ENCODE results near the gene OR52E4. TPM values are rescaled to one million over a fixed set of nuclear protein-coding genes. Genes with fewer than 3 reads are reported as not detected.

OR52E4 gene
- not detected for total RNA-seq

DNA sequence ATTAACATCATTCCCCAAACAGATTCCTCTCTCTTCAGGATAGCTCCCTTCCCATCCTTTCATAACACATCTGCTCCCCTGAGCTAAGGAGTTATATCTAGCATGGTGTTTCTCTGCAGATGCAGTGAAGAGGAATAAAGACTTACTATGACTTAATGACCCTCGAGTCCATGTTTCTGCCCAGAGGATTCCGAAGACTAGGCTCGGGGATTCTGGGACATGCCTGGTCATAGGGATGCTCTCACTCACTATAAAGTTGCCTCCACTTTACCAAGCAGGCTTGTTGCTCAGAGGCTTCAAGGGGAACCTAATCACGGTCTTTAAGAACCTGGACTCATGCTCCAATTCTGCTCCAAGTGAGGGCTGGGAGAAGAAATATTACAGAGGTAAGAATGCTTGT is at the start of gene OR52E4:
TSS of gene OR52E4 (plus strand) at position 301 of the 400 bp plus-strand sequence. CDS start 3,664 bp downstream, outside the sequence.
- FAIRE-seq (no peak), DNase-seq (ENCODE audit: low spot score in 2 of 2) (no peak)

DNA sequence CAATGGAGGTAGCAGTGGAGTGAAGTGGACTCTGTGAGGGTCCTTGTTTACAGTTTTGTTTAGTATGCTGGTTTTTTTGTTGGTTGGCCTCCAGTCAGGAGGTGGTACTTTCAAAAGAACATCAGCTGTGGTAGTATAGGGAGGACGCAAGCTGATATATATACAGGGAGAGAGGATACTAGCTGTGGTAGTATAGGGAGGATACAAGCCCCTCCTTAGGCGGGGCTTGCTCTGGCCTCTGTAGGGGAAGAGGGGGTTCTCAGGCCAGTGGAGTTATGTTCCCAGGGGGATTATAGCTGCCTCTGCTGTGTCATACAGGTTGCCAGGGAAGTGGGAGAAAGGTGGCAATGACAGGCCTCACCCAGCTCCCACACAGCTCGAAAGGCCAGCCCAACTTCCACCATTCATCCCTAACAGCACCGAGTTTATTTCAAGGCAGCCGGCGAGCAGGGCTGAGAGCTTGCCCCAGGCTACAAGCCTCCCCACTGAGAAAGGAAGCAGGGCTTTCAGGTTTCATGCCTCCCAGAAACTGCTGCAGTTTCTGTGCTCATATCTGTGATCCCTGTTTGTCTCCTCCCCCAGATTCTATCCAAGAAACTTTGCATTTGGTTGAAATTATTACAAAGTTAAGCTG is 49.1 kb upstream of the OR52E4 start:
- no peak for DNase-seq (ENCODE audit: low spot score in 2 of 2)
- FAIRE-seq, result no peak

GRCh38 chr11:5833446-5833845 is 47.0 kb upstream of the OR52E4 start:
- no peak for FAIRE-seq
- no peak for DNase-seq (ENCODE audit: low spot score in 2 of 2)

DNA sequence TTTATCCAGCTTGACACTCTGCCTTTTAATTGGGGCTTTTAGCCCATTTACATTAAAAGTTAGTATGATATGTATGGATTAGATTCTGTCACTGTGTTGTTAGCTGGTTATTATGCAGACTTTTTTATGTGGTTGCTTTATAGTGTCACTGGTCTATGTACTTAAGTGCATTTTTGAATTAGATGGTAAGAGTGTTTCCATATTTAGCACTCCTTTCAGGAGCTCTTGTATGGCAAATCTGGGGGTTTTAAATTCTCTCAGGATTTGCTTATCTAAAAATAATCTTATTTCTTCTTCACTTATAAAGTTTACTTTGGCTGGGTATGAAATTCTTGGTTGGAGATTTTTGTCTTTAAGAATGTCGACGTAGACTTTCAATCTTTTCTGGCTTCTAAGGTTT is 42.7 kb upstream of the OR52E4 start:
- DNase-seq (ENCODE audit: low spot score in 2 of 2) (no peak), FAIRE-seq (no peak)

DNA sequence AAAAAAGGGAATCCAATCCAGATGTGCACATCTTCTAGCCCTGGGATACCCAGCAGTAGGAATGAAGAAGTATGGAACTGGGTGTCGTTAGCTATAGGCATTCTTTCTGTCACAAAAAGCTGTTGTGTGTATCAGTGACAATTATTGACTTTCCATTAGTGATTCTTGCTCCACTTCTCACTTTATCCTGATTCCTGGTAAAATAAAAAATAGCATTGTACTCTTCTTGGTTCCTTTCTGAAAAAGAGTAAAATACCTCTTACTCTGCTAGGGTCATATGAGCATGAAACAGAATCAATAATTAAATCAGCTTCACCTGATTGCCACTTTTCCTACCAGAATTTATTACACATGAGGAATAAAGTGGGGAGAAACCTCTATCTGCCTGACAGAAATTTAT is 38.6 kb upstream of the OR52E4 start, which contains the start of gene OR52E6:
TSS of gene OR52E6 (minus strand) at position 101 of the 400 bp plus-strand sequence. CDS start at position 101, 0 bp downstream.
- DNase-seq (ENCODE audit: low spot score in 2 of 2) (no peak), FAIRE-seq (no peak)

- FAIRE-seq (no peak), DNase-seq (ENCODE audit: low spot score in 2 of 2) (no peak)
Measured at GRCh38 chr11:5846701-5847100, 33.7 kb upstream of the OR52E4 start.

DNA sequence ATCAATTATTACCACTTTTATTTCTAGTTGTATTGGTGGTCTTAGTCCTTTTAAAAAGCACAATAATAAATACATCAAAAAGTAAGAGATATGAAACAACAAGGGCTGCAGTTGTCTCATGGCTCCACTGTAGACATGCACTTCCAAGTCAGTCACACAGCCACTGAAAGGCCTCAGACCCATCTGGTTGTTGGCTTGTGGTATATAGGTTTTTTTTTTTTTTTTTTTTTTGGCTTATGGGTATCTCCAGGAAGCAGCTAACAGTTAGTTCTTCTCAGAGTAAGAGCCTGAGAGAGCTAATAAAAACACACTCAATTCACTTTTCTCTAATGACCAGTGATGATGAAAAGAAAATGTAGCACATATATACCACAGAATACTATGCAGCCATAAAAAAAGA is 32.7 kb upstream of the OR52E4 start:
- FAIRE-seq (no peak), DNase-seq (ENCODE audit: low spot score in 2 of 2) (no peak)

- no peak for DNase-seq (ENCODE audit: low spot score in 2 of 2)
- FAIRE-seq, result no peak
Measured at GRCh38 chr11:5851002-5851401, 29.4 kb upstream of the OR52E4 start.

DNA sequence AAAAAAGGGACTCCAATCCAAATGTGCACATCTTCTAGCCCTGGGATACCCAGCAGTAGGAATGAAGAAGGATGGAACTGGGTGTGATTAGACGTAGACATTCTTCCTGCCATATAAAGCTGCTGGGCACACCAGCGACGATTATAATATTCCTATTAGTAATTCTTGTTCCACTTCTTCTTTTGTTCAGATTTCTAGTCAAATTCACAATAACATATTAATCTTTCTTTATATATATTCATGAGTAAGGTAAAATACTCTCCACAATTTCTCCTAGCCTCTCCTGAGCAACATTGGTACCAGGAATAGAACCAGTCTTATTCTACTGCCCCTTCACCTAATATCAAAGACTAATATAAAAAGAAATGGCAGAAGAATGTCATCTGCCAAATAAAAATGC is 22.8 kb upstream of the OR52E4 start, which contains the start of gene OR52E8:
TSS of gene OR52E8 (minus strand) at position 101 of the 400 bp plus-strand sequence. CDS start at position 101, 0 bp downstream.
- FAIRE-seq, result no peak
- DNase-seq (ENCODE audit: low spot score in 2 of 2), result no peak

GRCh38 chr11:5865826-5866225 is 14.6 kb upstream of the OR52E4 start:
- DNase-seq (ENCODE audit: low spot score in 2 of 2), result no peak

GRCh38 chr11:5878564-5878963 is 1.9 kb upstream of the OR52E4 start:
- no peak for FAIRE-seq

More at GRCh38 chr11:5865826-5866225, 14.6 kb upstream of the OR52E4 start:
- FAIRE-seq, result peak; percentile 17

GRCh38 chr11:5881756-5882155 is 1.3 kb downstream of the OR52E4 start:
- no peak for FAIRE-seq
- no peak for DNase-seq (ENCODE audit: low spot score in 2 of 2)

More at GRCh38 chr11:5878564-5878963, 1.9 kb upstream of the OR52E4 start:
- DNase-seq (ENCODE audit: low spot score in 2 of 2), result no peak

DNA sequence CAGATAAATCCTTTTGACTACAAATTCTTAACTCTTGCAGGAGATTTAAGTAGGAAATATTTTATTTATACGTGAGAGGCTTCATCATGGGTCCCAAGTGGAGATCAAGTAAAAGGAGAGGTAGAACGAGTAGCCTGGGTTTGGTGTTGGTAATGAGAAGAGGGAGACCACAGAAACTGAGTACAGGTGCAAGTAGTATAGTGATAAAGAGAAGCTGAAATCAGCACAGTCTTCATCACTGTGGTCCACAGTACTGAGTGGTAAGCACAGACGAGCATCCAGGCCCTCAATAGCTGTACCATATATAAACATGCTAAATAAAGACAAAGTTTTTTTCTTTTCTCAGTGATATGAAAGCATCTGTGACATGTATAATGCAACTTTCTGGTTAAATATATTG is 6.7 kb downstream of the OR52E4 start:
- FAIRE-seq (no peak), DNase-seq (ENCODE audit: low spot score in 2 of 2) (no peak)

- DNase-seq (ENCODE audit: low spot score in 2 of 2) (no peak), FAIRE-seq (no peak)
Measured at GRCh38 chr11:5887661-5888060, 7.2 kb downstream of the OR52E4 start.

GRCh38 chr11:5891216-5891800 is 10.9 kb downstream of the OR52E4 start:
- FAIRE-seq (no peak), DNase-seq (ENCODE audit: low spot score in 2 of 2) (no peak)

- FAIRE-seq, result no peak
- DNase-seq (ENCODE audit: low spot score in 2 of 2), result no peak
Measured at GRCh38 chr11:5892908-5893307, 12.5 kb downstream of the OR52E4 start, which contains the start of gene OR52E5. Gene OR52E5, plus strand, starts transcription at chr11:5893208. Its CDS starts 7,569 bp downstream, at chr11:5900777.

GRCh38 chr11:5899534-5899933 is 19.1 kb downstream of the OR52E4 start:
- FAIRE-seq (no peak), DNase-seq (ENCODE audit: low spot score in 2 of 2) (no peak)

GRCh38 chr11:5910540-5910939 is 30.1 kb downstream of the OR52E4 start:
- DNase-seq (ENCODE audit: low spot score in 2 of 2) (no peak), FAIRE-seq (no peak)

DNA sequence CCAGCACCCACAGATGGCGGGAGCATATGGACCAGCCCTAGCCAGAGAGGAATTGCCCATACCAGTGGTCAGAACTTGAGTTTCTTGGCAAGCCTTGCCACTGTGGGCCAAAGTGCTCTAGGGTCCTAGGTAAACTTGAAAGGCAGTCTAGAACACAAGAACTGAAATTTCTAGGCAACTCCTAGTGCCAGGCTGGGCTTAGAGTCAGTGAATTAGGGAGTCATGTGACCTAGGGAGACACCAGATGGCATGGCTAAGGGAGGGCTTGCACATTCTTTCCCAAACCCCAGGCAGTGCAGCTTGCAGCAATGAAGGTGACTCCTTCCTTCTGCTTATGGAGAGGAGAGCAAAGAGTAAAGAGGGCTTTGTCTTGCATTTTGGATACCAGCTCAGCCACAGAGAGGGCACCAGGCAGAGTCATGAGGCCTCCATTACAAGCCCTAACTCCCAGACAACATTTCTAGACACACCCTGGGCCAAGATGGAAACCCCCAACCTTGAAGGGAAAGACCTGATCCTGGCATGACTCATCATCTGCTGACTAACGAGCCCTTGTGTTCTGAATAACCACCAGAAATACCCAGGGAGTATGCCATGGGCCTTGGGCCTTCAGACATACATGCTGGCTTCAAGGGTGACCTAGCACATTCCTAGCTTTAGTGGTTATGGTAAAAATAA is 42.5 kb downstream of the OR52E4 start:
- no peak for DNase-seq (ENCODE audit: low spot score in 2 of 2)

GRCh38 chr11:5923427-5923776 is 43.0 kb downstream of the OR52E4 start:
- FAIRE-seq, result no peak

More for the DNA sequence above, 42.5 kb downstream of the OR52E4 start:
- no peak for FAIRE-seq

GRCh38 chr11:5923794-5924193 is 43.4 kb downstream of the OR52E4 start:
- DNase-seq (ENCODE audit: low spot score in 2 of 2) (no peak), FAIRE-seq (no peak)

More at GRCh38 chr11:5923427-5923776, 43.0 kb downstream of the OR52E4 start:
- no peak for DNase-seq (ENCODE audit: low spot score in 2 of 2)

Data from frontal cortex (tissue), 4 donors.